H1 (cell line): Measurements from ENCODE around the gene SAAL1.

Experiments used
- BCL11A ChIP-seq, 2 experiments: IDR thresholded peaks; one replicate each; pipeline ENCODE4 v1.6.1; 2011; ENCODE audit warnings: low read depth in 2 of 2, low read length in 2 of 2, mild to moderate bottlenecking in 2 of 2
- CEBPB ChIP-seq: IDR thresholded peaks from 2 replicates; pipeline ENCODE4 v1.6.1; 2012; ENCODE audit warnings: low read depth, low read length
- CREB1 ChIP-seq: IDR thresholded peaks from 2 replicates; pipeline ENCODE4 v1.6.1; 2012; ENCODE audit warnings: inconsistent platforms
- GABPA ChIP-seq: IDR thresholded peaks from 2 replicates; pipeline ENCODE4 v1.6.1; 2011; ENCODE audit warnings: mild to moderate bottlenecking, low read length, moderate library complexity, borderline replicate concordance; ENCODE audit not compliant: insufficient read depth
- JUN ChIP-seq: IDR thresholded peaks from 2 replicates; pipeline ENCODE4 v1.6.1; 2011; ENCODE audit warnings: low read depth, mild to moderate bottlenecking, improper control_type of control experiment, low read length
- KDM5A ChIP-seq: fragments of 200-600 bp; IDR thresholded peaks from 2 replicates; pipeline ENCODE4 v1.7.1; 2012; ENCODE audit warnings: mild to moderate bottlenecking, low read length, inconsistent platforms, mixed read lengths
- POLR2A ChIP-seq, 2 experiments: IDR thresholded peaks; 1 replicate in 1 of 2; 2 replicates in 1 of 2; pipeline ENCODE4 v1.6.1; 2011; ENCODE audit warnings: low read depth in 2 of 2, low read length in 2 of 2, mild to moderate bottlenecking in 2 of 2; ENCODE audit errors: control extremely low read depth in 1 of 2
- RAD21 ChIP-seq, 2 experiments: IDR thresholded peaks in 1 of 2; conservative IDR thresholded peaks in 1 of 2; 2 replicates each; pipeline ENCODE4 v1.6.1; 2011; ENCODE audit warnings: low read depth in 2 of 2, low read length in 2 of 2, improper control_type of control experiment in 1 of 2, inconsistent platforms in 1 of 2, mild to moderate bottlenecking in 1 of 2, moderate library complexity in 1 of 2
- RBBP5 ChIP-seq: IDR thresholded peaks from 2 replicates; pipeline ENCODE4 v1.7.1; 2012; ENCODE audit warnings: low read depth, mild to moderate bottlenecking, inconsistent platforms, low read length, moderate library complexity, borderline replicate concordance
- TAF7 ChIP-seq: optimal IDR thresholded peaks from 2 replicates; pipeline ENCODE3; 2011; ENCODE audit warnings: low read depth, mild to moderate bottlenecking, inconsistent platforms, low read length, moderate library complexity, borderline replicate concordance
- TF ChIP-seq, protein P1 (sequence below), 3 experiments: IDR thresholded peaks; 1 replicate in 2 of 3; 2 replicates in 1 of 3; pipeline versions ENCODE4 v1.5.1 to v1.6.1; 2011; ENCODE audit warnings: low read length in 3 of 3, mild to moderate bottlenecking in 3 of 3, inconsistent platforms in 2 of 3, low read depth in 1 of 3, moderate library complexity in 1 of 3; ENCODE audit not compliant: insufficient read depth in 1 of 3; ENCODE audit errors: control extremely low read depth in 1 of 3
- TF ChIP-seq, protein P2 (sequence below): IDR thresholded peaks from 2 replicates; pipeline ENCODE4 v1.6.1; 2011; ENCODE audit warnings: low read length, improper control_type of control experiment
- TF ChIP-seq, protein P3 (sequence below): IDR thresholded peaks from 2 replicates; pipeline ENCODE4 v1.6.1; 2012; ENCODE audit warnings: inconsistent platforms
- TF ChIP-seq, protein P4 (sequence below): IDR thresholded peaks from 2 replicates; pipeline ENCODE4 v1.6.1; 2012; ENCODE audit warnings: low read length, inconsistent platforms

DNA sequence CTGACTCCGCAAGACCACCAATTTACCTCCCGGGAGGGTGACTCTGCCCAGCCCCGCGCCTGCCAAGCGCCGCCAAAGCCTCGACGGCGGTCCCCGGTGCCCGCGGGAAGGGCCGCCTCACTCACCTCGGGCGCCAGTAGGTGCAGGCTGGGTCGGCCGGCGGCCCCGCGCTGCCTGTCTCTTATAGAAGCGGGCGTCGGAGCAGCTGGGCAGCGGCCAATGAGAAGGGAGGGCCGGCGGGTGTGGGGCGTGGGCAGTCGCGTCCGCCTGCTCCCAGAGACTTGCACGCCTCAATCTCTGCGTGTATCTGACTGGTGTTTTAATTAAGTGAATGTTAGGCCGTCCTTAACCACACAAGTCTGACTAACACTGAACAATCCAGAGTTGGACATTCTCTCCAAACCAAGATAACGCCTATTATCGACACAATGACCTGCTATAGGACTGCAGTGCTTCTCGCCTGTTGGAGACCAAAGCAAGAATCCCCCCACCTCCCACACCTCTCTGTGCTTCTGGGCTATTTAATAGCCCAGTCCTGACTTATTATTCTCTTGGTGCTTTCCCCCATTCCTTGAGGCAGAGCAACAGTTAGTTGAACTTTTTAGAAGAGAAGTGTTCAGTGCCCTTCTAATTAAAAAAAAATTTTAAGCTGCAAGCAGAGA, 59.6 kb downstream of the SAAL1 start, which contains the start of gene TPH1:
- TF ChIP-seq, protein P1, sequence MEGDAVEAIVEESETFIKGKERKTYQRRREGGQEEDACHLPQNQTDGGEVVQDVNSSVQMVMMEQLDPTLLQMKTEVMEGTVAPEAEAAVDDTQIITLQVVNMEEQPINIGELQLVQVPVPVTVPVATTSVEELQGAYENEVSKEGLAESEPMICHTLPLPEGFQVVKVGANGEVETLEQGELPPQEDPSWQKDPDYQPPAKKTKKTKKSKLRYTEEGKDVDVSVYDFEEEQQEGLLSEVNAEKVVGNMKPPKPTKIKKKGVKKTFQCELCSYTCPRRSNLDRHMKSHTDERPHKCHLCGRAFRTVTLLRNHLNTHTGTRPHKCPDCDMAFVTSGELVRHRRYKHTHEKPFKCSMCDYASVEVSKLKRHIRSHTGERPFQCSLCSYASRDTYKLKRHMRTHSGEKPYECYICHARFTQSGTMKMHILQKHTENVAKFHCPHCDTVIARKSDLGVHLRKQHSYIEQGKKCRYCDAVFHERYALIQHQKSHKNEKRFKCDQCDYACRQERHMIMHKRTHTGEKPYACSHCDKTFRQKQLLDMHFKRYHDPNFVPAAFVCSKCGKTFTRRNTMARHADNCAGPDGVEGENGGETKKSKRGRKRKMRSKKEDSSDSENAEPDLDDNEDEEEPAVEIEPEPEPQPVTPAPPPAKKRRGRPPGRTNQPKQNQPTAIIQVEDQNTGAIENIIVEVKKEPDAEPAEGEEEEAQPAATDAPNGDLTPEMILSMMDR (IDR thresholded peaks at IDR 0.05; ENCODE audit: control extremely low read depth in 1 of 3, insufficient read depth in 1 of 3, low read depth in 1 of 3, low read length in 3 of 3) = no peak
- TF ChIP-seq, protein P2, sequence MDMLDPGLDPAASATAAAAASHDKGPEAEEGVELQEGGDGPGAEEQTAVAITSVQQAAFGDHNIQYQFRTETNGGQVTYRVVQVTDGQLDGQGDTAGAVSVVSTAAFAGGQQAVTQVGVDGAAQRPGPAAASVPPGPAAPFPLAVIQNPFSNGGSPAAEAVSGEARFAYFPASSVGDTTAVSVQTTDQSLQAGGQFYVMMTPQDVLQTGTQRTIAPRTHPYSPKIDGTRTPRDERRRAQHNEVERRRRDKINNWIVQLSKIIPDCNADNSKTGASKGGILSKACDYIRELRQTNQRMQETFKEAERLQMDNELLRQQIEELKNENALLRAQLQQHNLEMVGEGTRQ = no peak
- TF ChIP-seq RAD21 (IDR thresholded peaks at IDR 0.05 in 1 of 2, conservative IDR thresholded peaks at IDR 0.05 in 1 of 2; ENCODE audit: low read depth in 2 of 2, low read length in 2 of 2) = no peak
- no peak for TF ChIP-seq KDM5A
- TF ChIP-seq, protein P3, sequence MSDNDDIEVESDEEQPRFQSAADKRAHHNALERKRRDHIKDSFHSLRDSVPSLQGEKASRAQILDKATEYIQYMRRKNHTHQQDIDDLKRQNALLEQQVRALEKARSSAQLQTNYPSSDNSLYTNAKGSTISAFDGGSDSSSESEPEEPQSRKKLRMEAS = 0 out of 2 replicates have a peak, but pooled peaks have one; percentile 17
- TF ChIP-seq, protein P4, sequence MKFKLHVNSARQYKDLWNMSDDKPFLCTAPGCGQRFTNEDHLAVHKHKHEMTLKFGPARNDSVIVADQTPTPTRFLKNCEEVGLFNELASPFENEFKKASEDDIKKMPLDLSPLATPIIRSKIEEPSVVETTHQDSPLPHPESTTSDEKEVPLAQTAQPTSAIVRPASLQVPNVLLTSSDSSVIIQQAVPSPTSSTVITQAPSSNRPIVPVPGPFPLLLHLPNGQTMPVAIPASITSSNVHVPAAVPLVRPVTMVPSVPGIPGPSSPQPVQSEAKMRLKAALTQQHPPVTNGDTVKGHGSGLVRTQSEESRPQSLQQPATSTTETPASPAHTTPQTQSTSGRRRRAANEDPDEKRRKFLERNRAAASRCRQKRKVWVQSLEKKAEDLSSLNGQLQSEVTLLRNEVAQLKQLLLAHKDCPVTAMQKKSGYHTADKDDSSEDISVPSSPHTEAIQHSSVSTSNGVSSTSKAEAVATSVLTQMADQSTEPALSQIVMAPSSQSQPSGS = no peak
- TF ChIP-seq TAF7 = no peak
- TF ChIP-seq BCL11A (IDR thresholded peaks at IDR 0.05; ENCODE audit: low read depth in 2 of 2, low read length in 2 of 2) = no peak
- no peak for TF ChIP-seq CREB1
- no peak for TF ChIP-seq JUN
- TF ChIP-seq POLR2A (IDR thresholded peaks at IDR 0.05; ENCODE audit: control extremely low read depth in 1 of 2, low read depth in 2 of 2, low read length in 2 of 2) = no peak
- TF ChIP-seq RBBP5 = no peak
- TF ChIP-seq CEBPB = no peak
- TF ChIP-seq GABPA = 0 out of 2 replicates have a peak, but pooled peaks have one; percentile 35
